ENCODE data around the gene SVIL.

Gene SVIL, protein sequence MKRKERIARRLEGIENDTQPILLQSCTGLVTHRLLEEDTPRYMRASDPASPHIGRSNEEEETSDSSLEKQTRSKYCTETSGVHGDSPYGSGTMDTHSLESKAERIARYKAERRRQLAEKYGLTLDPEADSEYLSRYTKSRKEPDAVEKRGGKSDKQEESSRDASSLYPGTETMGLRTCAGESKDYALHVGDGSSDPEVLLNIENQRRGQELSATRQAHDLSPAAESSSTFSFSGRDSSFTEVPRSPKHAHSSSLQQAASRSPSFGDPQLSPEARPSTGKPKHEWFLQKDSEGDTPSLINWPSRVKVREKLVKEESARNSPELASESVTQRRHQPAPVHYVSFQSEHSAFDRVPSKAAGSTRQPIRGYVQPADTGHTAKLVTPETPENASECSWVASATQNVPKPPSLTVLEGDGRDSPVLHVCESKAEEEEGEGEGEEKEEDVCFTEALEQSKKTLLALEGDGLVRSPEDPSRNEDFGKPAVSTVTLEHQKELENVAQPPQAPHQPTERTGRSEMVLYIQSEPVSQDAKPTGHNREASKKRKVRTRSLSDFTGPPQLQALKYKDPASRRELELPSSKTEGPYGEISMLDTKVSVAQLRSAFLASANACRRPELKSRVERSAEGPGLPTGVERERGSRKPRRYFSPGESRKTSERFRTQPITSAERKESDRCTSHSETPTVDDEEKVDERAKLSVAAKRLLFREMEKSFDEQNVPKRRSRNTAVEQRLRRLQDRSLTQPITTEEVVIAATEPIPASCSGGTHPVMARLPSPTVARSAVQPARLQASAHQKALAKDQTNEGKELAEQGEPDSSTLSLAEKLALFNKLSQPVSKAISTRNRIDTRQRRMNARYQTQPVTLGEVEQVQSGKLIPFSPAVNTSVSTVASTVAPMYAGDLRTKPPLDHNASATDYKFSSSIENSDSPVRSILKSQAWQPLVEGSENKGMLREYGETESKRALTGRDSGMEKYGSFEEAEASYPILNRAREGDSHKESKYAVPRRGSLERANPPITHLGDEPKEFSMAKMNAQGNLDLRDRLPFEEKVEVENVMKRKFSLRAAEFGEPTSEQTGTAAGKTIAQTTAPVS (N-terminal part only)

DNA sequence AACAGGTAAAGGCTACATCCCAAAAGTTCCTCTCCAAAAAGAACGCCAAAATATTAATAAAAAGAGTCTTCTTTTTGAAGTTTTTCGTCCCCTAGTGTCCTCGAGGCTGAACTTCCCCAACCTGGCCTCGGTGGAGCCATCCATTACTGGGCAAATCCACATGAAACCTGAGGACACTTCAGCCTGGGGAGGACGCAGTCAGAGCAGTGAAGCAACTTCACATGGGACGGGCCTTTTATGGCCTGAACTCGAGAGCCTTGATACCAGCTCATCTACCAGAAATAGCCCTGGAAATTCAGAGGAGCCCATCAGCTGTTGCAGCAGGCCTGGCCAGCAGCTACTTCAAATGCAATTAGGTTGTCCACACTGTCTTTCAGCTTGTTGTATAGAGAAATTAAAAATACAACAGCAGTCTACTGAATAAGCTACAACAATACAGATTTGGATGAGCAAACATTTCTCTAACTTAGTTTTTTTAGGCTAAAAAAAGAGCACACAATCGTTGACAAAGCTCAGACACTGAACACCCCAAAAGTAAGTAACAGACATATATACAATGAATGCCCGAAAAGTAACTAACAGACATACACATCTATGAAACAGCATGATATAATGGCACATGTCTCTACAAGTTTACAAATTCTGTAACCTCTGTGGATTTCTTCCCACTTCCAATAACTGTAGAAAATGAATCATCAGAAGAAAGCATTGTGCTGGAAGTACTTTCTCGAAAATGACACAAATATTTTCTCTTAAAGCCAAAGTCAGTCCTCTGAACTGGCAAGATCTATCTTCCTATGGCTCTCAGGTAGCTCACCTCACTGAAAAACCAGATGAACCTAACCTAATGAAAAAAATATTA lies at the start of gene SVIL:
Gene SVIL (minus strand): TSS at position 208 of the 862 bp plus-strand sequence. CDS start 79,913 bp downstream, outside the sequence.
- no peak for DNase-seq

DNA sequence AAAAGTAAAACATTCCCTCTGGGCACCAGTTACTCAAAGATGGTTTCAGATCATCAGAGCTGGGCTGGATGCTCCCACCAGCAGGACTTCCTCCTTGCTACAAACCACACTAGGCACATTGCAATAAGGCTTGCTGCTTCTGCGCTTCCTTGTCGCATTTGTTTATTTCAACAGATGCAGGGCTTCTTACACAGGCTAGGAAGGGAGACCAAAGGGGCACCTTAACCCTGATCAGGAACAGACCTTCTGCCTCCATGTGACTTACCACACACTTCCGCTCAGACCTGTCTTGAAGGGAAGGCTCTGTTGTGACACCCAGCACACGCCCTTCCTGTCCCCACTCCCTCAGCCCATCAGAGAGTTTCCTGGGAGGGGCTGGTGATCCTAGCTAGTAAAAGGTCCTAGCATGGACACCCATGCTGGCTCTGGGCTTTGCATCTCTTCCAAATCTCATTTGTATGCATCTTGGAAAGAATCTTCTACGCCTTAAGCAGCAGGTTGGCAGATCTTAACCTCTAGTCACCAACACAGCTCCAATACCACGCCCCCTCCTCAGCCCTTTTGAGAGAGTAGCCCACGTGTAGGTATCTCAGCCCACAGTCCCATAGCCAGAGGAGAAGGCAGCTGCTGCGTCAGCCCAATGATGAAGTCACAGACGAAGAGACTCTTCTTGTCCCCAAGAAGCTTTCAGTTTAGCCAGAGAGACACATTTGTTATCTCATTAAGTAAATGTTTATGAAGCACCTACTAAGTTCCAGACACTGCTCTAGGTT lies 47.1 kb upstream of the SVIL start:
- DNase-seq, result peak; percentile 51

DNA sequence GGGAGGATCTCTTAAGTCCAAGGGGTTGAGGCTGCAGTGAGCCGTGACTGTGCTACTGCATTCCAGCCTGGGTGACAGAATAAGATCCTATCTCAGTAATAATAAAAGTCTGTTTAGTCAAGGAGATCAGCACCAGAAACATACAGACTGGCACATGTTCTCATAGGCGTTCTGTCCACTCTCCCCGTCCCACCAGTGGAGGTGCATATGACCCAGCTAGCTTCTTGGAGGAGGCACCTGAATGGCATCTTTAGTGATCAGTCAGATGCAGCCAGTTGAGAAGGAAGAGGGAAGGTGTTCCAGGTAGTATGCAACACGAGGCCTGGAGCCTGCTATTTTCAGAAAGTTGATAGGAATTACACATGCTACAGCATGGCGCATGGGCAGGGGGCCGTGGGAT lies 45.3 kb upstream of the SVIL start:
- no peak for DNase-seq

DNA sequence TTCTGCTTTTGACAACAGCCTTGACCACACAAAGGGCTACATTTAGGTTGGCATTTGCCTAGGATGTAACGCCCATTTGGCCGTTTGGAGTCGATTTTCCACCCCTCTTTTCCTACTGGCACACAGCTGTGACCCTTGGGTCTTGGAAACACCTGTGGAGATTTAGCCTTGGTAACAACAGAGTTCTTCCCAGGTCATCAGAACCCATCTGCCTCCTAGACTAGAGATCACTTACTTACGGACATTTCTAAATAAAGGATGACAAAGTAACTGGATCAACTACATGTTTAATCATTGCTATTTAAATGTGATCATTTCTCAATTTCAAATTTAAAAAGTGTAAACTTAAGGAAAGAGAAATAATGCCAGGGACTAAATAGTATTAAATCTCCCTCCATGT lies 42.0 kb upstream of the SVIL start:
- DNase-seq, result no peak

DNA sequence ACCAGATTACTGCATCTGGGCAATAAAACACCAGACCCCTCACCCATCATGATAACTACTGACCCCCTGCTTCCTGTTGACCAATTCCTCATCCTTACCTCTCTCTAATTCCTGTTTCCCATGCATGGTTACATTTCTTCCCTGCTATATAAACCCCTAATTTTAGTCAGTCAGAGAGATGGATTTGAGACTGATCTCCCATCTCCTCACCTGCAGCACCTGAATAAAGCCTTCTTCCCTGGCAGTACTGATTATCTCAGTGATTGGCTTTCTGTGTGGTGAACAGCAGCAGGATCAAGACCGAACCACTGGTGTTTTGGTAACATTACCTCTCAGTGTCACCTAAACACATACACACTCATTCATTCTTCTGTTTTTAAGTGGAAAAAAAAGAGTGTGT lies 41.2 kb upstream of the SVIL start:
- DNase-seq, result no peak

DNA sequence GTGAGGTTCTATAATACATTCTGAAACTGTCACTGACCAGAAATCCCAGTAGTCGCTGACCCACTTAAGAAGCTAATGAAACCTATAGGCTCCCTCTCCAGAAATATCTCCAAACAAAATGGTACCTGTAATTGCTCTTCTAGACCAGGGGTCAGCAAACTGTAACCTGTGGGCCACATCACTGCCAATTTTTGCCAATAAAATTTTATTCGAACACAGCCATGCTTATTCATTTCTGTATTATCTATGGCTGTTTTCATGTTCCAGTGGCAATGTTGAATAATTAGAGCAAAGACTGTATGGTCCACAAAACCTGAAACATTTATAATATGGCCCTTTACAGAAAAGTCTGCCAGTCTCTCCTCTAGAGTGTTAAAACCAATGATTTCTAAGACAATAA lies 37.2 kb upstream of the SVIL start:
- no peak for DNase-seq

DNA sequence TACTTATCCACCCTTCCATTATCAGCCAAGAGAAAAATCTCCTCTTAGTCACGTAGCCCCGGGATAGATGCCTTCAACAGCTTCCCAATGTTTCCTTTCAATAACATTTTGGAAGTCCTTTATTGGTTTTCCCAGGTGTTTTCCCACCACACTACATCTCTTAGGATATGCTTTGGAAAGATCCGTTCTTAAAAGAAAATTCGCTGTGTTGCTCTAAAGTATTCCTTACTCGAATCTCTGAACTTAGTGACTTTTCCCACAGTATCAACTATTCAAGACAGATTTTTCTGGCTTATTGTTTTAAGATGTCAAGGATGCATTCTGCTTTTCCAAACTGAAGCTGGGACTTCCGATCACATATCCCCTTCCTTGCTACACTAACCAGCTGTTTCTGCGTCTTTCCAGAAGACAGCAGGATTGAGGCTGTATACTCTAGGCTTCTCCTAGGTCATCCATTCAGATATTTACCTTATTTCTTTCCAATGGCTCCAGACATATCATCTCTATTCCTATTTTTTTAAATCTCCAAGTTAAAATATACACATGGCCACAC lies 36.5 kb upstream of the SVIL start:
- DNase-seq, result no peak

DNA sequence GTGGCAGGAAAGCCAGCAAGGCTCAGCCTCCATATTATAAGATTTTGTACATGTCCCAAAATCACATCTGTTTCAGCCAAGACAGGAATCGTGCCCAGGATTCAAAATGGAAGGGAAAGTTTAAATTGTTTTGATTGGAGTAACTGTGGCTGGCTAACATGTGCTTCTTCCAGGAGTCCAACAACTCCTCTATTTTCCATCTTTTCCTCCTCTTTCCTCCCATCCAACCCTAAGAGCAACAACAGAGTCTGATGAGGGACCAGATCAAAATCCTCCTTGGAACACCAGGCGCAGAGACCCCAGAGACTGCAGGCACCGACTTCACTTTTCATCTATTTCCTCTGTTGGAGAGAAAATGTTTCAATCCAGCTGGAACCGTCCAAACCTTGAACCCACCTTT lies 36.0 kb upstream of the SVIL start:
- no peak for DNase-seq

DNA sequence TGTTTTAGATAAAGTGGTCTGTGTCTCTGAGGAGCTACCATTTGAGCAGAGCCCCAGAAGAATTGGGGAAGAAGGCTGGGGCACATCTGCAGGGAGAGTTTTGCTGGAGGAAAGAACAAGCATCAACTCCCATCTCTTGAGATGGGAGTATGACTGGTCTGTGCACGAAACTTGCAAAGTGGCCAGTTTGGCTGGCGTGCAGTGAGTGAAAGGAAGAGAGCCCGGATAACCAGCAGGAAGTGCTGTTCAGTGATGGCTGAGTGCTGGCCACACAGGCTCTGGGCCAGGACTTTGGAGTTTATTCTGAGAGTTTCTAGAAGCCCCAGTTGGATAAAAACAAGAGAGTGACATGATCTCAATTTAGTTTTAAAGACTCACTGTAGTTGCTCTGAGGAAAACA lies 34.4 kb upstream of the SVIL start:
- no peak for DNase-seq

DNA sequence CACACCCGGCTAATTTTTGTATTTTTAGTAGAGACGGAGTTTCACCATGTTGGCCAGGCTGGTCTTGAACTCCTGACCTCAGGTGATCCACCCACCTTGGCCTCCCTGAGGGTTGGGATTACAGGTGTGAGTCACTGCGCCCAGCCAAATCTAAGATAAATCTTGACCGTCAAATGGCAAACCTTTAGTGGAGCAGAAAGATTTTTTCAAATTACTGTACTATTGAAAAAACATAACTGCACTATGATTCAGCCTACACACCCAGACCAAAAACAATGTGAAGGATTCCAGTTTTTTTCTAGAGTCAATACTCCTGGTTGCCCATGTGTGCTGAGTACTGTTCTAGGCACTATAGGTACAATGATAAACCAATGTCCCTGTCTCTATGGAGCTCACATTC lies 33.9 kb upstream of the SVIL start:
- no peak for DNase-seq

DNA sequence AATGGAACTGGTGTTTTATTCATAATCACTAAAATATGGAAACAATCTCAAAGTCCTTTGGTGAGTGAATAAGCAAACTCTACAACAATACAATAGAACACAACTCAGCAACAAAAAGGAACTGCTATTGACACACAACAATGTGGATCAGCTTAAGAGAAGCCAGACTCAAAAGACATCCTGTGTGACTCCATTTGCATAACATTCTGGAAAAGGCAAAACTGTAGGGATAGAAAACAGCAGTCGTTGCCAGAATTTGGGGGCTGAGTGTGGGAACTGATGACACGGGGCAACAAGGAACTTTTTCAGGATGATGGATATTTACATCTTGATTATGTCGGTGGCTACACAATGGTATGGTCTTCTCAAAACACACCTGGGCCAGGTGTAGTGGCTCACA lies 32.4 kb upstream of the SVIL start:
- DNase-seq, result no peak

DNA sequence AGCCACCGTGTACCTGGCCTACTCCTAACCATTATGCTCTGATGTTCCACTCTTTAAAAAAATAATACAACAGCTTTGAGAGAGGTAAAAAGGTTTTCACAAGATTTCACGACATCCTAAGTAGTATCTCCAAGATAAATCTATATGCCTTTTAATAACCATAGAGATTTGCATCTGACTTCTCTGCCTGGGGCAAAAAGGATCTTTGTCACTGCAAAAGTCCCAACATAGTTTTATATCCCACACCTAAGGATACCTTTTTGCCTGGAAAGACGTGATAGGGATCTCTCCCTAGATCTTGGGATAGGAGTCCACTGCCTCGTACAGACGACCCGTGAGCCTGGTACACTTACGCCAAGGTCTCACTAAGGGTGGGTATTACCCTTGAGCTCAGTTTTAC lies 31.4 kb upstream of the SVIL start:
- DNase-seq, result no peak

DNA sequence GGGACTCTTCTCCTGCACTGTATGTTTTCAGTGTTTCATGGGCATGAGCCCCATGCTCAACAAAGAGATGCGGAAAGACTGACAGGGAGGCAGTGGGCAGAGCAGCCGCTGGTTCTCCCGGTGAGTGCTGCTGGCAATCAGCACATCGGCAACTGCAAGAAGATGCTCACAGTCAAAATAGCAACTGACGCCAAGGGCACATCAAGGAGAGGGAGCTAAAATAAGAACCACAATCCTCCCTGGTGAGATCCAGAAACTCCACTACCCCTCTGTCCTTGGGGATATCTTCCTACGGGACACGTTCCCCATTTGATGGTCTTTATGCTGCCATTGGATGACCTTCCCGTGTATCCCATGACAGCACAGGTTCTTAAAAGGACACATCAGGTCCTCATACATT lies 28.9 kb upstream of the SVIL start:
- no peak for DNase-seq

DNA sequence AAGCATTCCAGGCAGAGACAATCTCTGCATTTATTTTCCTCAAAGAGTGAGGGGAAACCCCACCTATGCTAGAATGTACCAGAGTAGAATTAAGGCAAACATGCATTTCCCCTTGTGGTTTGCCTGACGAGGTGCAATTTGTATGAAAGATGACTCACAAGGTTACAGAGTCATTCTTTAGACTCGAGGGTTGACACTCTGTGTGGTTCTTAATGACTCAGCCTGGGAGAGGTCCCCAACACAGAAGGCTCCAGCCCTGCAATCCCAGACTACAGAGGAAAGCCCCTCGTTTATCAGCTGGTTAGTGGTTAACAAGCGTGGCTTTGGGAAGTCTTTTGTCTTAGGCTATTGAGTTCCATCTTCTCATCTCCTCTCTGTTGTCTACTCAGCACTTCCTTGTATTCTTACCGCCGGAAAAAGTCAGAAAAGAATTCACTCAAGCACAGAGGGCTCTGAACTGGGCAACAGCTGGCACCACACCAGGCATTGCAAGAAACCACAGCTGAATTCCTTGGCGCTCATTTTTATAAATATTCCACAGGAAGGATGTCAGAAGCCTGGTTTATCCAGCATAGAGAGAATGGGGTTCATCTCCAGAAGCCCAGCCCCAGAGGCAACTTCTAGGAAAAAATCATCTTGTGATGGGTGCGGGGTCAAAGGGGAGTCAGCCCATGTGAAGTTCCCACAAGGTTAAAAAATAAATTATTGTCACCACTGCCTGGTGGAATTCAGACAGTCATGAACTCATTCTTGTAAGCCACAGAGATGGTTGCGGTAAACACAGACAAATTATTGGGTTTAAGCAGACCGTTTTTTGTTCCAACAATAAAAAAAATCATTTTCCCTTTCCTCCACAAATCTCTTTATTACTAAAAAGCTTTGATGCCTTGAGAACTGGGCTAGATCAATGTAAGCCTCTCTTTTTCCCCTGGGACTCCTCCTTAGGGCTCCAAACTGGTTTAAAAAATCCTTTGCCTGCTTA lies 24.5 kb upstream of the SVIL start:
- DNase-seq, result peak; percentile 16

DNA sequence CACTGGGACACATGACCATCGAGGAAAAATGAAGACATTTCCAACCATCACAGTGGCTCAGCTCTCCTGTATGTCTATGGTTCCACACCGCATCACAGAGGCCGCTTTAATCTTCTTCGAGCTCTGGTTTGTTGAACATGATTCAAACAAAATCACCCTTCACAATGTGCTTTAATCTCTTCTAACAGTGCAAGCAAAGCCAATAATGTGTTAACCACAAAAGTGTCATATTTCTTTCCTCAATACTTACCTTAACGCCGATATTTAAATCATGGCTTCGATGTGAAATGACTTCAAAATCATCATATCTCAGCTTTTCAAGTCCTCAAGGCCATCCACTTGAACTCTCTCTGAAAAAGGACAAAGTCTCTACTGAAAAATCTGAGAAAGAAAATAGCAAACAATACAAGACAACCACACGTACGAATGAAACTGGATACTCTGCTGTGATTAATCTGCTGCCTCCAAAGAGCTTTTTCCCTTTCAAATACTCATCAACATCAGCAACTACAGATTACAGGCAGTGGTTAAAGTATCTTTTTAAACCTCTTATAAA lies 23.0 kb upstream of the SVIL start:
- DNase-seq, result no peak

DNA sequence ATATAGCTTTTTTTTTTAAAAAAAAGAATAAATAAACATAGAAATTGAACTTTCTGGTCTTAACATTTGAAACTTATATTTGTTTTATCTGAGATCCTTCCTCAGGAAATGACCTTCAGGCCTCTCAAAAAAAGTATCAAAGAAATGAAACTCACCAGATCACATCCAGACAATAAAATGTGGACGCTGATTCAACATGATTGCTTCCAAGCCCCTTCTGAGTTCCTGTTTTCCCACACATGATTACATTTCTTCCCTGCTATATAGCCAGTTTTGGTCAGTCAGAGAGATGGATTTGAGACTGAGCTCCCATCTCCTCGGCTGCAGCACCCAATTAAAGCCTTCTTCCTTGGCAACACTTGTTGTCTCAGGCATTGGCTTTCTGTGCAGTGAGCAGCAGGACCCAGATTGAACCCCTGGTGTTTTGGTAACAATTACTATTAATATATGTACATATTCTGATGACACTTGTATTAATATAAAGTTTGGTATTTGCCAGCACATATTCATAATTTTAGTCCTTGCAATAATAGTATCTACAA lies 21.8 kb upstream of the SVIL start:
- DNase-seq, result no peak

DNA sequence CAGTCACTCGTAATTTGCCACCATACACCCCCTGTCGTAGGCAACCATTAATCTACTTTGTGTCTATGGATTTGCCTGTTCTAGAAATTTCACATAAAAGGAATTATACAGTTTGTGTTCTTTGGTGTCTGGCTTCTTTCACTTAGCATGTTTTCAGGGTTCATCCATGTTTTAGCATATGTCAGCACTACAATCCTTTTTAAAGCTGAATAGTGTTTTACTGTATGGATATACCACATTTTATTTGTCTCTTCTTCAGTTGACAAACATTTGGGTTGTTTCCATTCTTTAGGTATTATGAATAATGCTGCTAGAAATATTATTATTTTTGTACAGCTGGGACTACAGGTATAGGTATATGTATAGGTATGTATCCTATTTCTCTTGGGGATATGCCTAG lies 17.4 kb upstream of the SVIL start:
- no peak for DNase-seq

DNA sequence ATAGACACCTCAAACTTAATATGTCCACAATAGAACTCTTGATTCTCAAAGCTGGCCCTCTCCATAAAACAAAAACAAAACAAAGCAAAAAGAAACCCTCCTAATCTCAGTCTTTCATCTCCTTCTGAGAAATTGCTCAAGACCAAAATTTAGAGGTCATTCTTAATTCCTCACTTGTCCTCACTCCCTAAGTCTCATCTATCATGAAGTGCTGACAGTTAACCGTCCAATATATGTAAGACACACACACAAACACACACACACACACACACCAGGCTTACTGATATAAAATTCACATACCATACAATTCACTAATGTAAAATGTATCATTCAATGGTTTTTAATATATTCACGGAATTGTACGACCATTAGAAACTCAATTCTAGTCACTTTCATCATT lies 17.0 kb upstream of the SVIL start:
- DNase-seq, result no peak

DNA sequence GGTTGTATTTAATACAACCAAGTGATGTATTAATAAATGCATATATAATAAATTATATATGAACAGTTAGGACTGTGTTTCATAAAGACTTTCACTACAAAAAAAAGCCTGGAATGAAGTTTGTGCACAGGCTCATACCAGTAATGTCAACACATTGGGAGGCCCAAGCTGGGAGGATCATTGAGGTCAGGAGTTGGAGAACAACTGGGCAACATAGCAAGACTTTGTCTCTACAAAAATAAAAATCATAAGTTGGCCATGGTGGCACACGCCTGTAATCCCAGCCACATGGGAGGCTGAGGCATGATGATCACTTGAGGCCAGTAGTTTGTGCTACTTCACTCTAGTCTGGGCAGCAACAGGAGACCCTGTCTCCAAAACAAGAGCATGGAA lies 15.8 kb upstream of the SVIL start:
- no peak for DNase-seq

Data from KG1 (cell line).